Naive thymus-derived CD4-positive, alpha-beta T cell (primary cell): ENCODE measurements around the gene MARCHF9. TPM values are rescaled to one million over a fixed set of nuclear protein-coding genes. Genes with fewer than 3 reads are reported as not detected.

Source experiments
- ATAC-seq: fragments of 150-1000 bp; cut with Tn5 transposase; 2 replicates; pipeline ENCODE4 v1.10.0; 2021; ENCODE audit warnings: mild to moderate bottlenecking, moderate library complexity
- CTCF ChIA-PET: fragments of 350-600 bp; sonication (Branson Sonifier 250); formaldehyde crosslinking; loops from one replicate; lab custom pipeline; 2021; ENCODE audit warnings: antibody characterized with exemption; lab: Charles Lee
- POLR2A ChIA-PET: fragments of 350-600 bp; sonication (Branson Sonifier 250); formaldehyde crosslinking; loops from one replicate; lab custom pipeline; 2021; ENCODE audit warnings: antibody characterized with exemption, inconsistent platforms; lab: Charles Lee
- DNase-seq, 9 donors: peaks; one replicate each; pipeline versions ENCODE4 v3.0.0 to v3.0.0-alpha.2; 2020 to 2022; ENCODE audit warnings: mixed read lengths in 1 of 9
- H3K27ac ChIP-seq: one replicate; pipeline ENCODE4 v1.7.0; 2013; ENCODE audit warnings: mild to moderate bottlenecking, low read depth, low read length, moderate library complexity
- H3K27me3 ChIP-seq, 2 donors: one replicate each; pipeline ENCODE4 v1.7.0; 2013; ENCODE audit warnings: low read length in 2 of 2, mild to moderate bottlenecking in 2 of 2, moderate library complexity in 2 of 2; ENCODE audit not compliant: control insufficient read depth in 2 of 2, insufficient read depth in 2 of 2
- H3K36me3 ChIP-seq, 3 experiments: 1 replicate in 2 of 3; 2 replicates in 1 of 3; pipeline ENCODE4 v1.7.0; 2013; ENCODE audit warnings: low read length in 3 of 3, mild to moderate bottlenecking in 3 of 3, moderate library complexity in 1 of 3; ENCODE audit not compliant: insufficient read depth in 3 of 3, control insufficient read depth in 2 of 3
- H3K4me1 ChIP-seq, 2 donors: one replicate each; pipeline ENCODE4 v1.7.0; 2013; ENCODE audit warnings: low read length in 2 of 2, mild to moderate bottlenecking in 2 of 2, moderate library complexity in 1 of 2; ENCODE audit not compliant: control insufficient read depth in 2 of 2, insufficient read depth in 2 of 2
- H3K4me3 ChIP-seq: 2 replicates; pipeline ENCODE4 v1.7.0; 2013; ENCODE audit warnings: mild to moderate bottlenecking, low read length
- H3K9me3 ChIP-seq, 3 experiments: 1 replicate in 2 of 3; 2 replicates in 1 of 3; pipeline ENCODE4 v1.7.0; 2013; ENCODE audit warnings: low read length in 3 of 3; ENCODE audit not compliant: control insufficient read depth in 2 of 3
- H3K27ac Mint-ChIP-seq, 9 donors: one replicate each; pipeline ENCODE4 v1.8.0; 2020 to 2022; ENCODE audit warnings: mixed read lengths in 9 of 9, mild to moderate bottlenecking in 8 of 9, moderate library complexity in 5 of 9, inconsistent platforms in 2 of 9
- H3K27me3 Mint-ChIP-seq, 5 donors: one replicate each; pipeline ENCODE4 v1.8.0; 2021 to 2022; ENCODE audit warnings: mixed read lengths in 5 of 5, mild to moderate bottlenecking in 1 of 5
- H3K36me3 Mint-ChIP-seq, 5 donors: one replicate each; pipeline ENCODE4 v1.8.0; 2020 to 2022; ENCODE audit warnings: mixed read lengths in 5 of 5, mild to moderate bottlenecking in 3 of 5, inconsistent platforms in 1 of 5
- H3K4me1 Mint-ChIP-seq, 7 donors: one replicate each; pipeline ENCODE4 v1.8.0; 2020 to 2022; ENCODE audit warnings: mixed read lengths in 7 of 7, mild to moderate bottlenecking in 3 of 7, inconsistent platforms in 1 of 7
- H3K4me3 Mint-ChIP-seq, 10 donors: one replicate each; pipeline ENCODE4 v1.8.0; 2020 to 2022; ENCODE audit warnings: mild to moderate bottlenecking in 10 of 10, mixed read lengths in 10 of 10, moderate library complexity in 6 of 10, inconsistent platforms in 2 of 10
- H3K9me3 Mint-ChIP-seq, 11 donors: one replicate each; pipeline ENCODE4 v1.8.0; 2020 to 2022; ENCODE audit warnings: mixed read lengths in 11 of 11, mild to moderate bottlenecking in 4 of 11, inconsistent platforms in 1 of 11, moderate library complexity in 1 of 11
- intact Hi-C, 2 donors: fragments of 100-400 bp; cut with micrococcal nuclease; formaldehyde crosslinking; loops; one replicate each; pipeline ENCODE4 v1.15.1; 2023
- polyA plus RNA-seq, 2 donors: library from polyadenylated mRNA; unstranded; fragments of 300-500 nt; fragmentation: Illumina TruSeq; gene quantifications; one replicate each; pipeline ENCODE4 v1.2.3, GENCODE V29; 2021
- total RNA-seq, 6 experiments: library from RNA in 5 of 6; stranded (reverse) in 5 of 6; gene quantifications; 1 replicate in 5 of 6; 2 replicates in 1 of 6; pipeline ENCODE4 v1.2.3 and lab custom pipeline; 2021 to 2026

The MARCHF9 gene
- total and polyA plus RNA-seq, 7 experiments from 2014 or later, result 3.2 to 61.7 (median 40.5) TPM

- Mint-ChIP-seq H3K9me3 (peaks cover 0 to 2% (median 0%) of the 10 kb centered on the region in 11 donors), H3K4me3 (peak overlapping the region; percentile 82 to 99 (median 93)), H3K36me3 (peaks cover 3 to 31% (median 7%) of the 10 kb centered on the region in 5 donors), H3K4me1 (peaks cover 40 to 67% (median 62%) of the 10 kb centered on the region in 7 donors), H3K27me3 (peaks cover 0 to 2% (median 0%) of the 10 kb centered on the region in 5 donors), H3K27ac (peak overlapping the region; percentile 86 to 99 (median 93))
- ATAC-seq, result no peak
- Histone ChIP-seq H3K4me3 (peak overlapping the region; percentile 56), H3K27me3 (no peaks in the 10 kb centered on the region), H3K27ac (peak overlapping the region; percentile 85), H3K9me3 (no peaks in the 10 kb centered on the region), H3K36me3 (peaks cover 0 to 20% (median 0%) of the 10 kb centered on the region in 3 experiments), H3K4me1 (peaks cover 35 to 43% of the 10 kb centered on the region in 2 donors)
- ChIA-PET CTCF (interaction anchor here (0.6 to 1.0 kb wide), 3 partner anchors 11 to 145 kb away, joined by 3 read pairs; no protein-coding TSS in a partner anchor), POLR2A (interaction anchor here (0.6 to 3.3 kb wide), 4 partner anchors 9 to 283 kb away, joined by 3 to 17 read pairs (median 6); partner anchors contain the start of gene TSPAN31)
- DNase-seq, result no peak
- intact Hi-C loops, result loop anchor here (2.0 to 10.0 kb wide), 9 partner anchors 13 to 1929 kb away; partner anchors contain the start of genes ARHGAP9 (in 1 of the 2), CTDSP2 (in 1 of the 2), DNAJC14 (in 1 of the 2) and NAB2 (in 1 of the 2)
These were observed 1.1 kb upstream of the MARCHF9 start for GRCh38 chr12:57753756-57754337.

GRCh38 chr12:57755194-57755453 lies 221 bp downstream of the MARCHF9 start:
- Histone ChIP-seq H3K36me3 (peaks cover 0 to 18% (median 0%) of the 10 kb centered on the region in 3 experiments), H3K27ac (peak overlapping the region; percentile 85), H3K9me3 (no peaks in the 10 kb centered on the region), H3K4me3 (no peak overlapping the region), H3K4me1 (peaks cover 35 to 49% of the 10 kb centered on the region in 2 donors), H3K27me3 (no peaks in the 10 kb centered on the region)
- peaks cover 4 to 31% (median 11%) of the 10 kb centered on the region in 5 donors for H3K36me3 Mint-ChIP-seq
- H3K4me3 Mint-ChIP-seq, result peak overlapping the region in 5 of 10 donors; percentile 35 to 95 (median 54)
- peaks cover 0 to 2% (median 0%) of the 10 kb centered on the region in 5 donors for H3K27me3 Mint-ChIP-seq
- H3K4me1 Mint-ChIP-seq, result peaks cover 49 to 77% (median 72%) of the 10 kb centered on the region in 7 donors
- peaks cover 0 to 2% (median 0%) of the 10 kb centered on the region in 11 donors for H3K9me3 Mint-ChIP-seq
- ChIA-PET CTCF (interaction anchor here (2.1 to 2.5 kb wide), 3 partner anchors 12 to 143 kb away, joined by 5 to 14 read pairs (median 10); partner anchors contain the start of genes CYP27B1 and TSFM), POLR2A (interaction anchor here (0.7 to 3.3 kb wide), 2 partner anchors 12 to 14 kb away, joined by 4 to 17 read pairs; partner anchors contain the start of gene CYP27B1)
- no peak for DNase-seq
- H3K27ac Mint-ChIP-seq, result no peak overlapping the region
- ATAC-seq, result no peak
- intact Hi-C loops, result loop anchor here (2.0 to 10.0 kb wide), 4 partner anchors 14 to 1930 kb away; partner anchors contain the start of genes DNAJC14 (in 1 of the 2) and PRIM1 (in 1 of the 2)

- peaks cover 4 to 25% (median 6%) of the 10 kb centered on the region in 5 donors for H3K36me3 Mint-ChIP-seq
- ChIA-PET CTCF (interaction anchor here (0.9 to 2.5 kb wide), 14 partner anchors 9 to 148 kb away, joined by 3 to 14 read pairs (median 6); partner anchors contain the start of genes CYP27B1, EEF1AKMT3, METTL1 and TSFM), POLR2A (interaction anchor here (0.7 to 3.3 kb wide), 11 partner anchors 10 to 140 kb away, joined by 3 to 17 read pairs (median 3); partner anchors contain the start of genes CYP27B1, EEF1AKMT3, METTL1 and TSPAN31)
- DNase-seq (peak in 6 of 9 donors; percentile 35 to 58 (median 42)), ATAC-seq (no peak)
- intact Hi-C loops, result loop anchor here (1.0 to 10.0 kb wide), 9 partner anchors 10 to 1931 kb away; partner anchors contain the start of genes DNAJC14 (in 1 of the 2), EEF1AKMT3 (in 1 of the 2), METTL1 (in 1 of the 2) and PRIM1 (in 1 of the 2)
- Histone ChIP-seq H3K9me3 (no peaks in the 10 kb centered on the region), H3K27me3 (no peaks in the 10 kb centered on the region), H3K36me3 (peaks cover 0 to 18% (median 0%) of the 10 kb centered on the region in 3 experiments), H3K4me3 (peak overlapping the region; percentile 61), H3K4me1 (peaks cover 35 to 49% of the 10 kb centered on the region in 2 donors), H3K27ac (peak overlapping the region; percentile 85)
- H3K4me1 Mint-ChIP-seq, result peaks cover 47 to 71% (median 66%) of the 10 kb centered on the region in 7 donors
- peak overlapping the region; percentile 5 to 91 (median 89) for H3K27ac Mint-ChIP-seq
- H3K9me3 Mint-ChIP-seq, result peaks cover 0 to 2% (median 0%) of the 10 kb centered on the region in 11 donors
- peaks cover 0 to 2% (median 0%) of the 10 kb centered on the region in 5 donors for H3K27me3 Mint-ChIP-seq
- H3K4me3 Mint-ChIP-seq, result peak overlapping the region; percentile 82 to 95 (median 92)
These were observed 810 bp downstream of the MARCHF9 start for GRCh38 chr12:57755454-57756372.

GRCh38 chr12:57756406-57757341 lies 1.8 kb downstream of the MARCHF9 start:
- H3K9me3 ChIP-seq, result no peaks in the 10 kb centered on the region
- peak overlapping the region; percentile 82 to 95 (median 92) for H3K4me3 Mint-ChIP-seq
- ChIA-PET POLR2A (interaction anchor here (0.5 to 3.3 kb wide), 13 partner anchors 9 to 142 kb away, joined by 3 to 17 read pairs (median 3); partner anchors contain the start of genes CYP27B1, EEF1AKMT3, METTL1 and TSFM), CTCF (interaction anchor here (0.6 to 2.5 kb wide), 23 partner anchors 8 to 1639 kb away, joined by 3 to 14 read pairs (median 4); partner anchors contain the start of genes CYP27B1, EEF1AKMT3, METTL1 and TSFM)
- peaks cover 0 to 2% (median 0%) of the 10 kb centered on the region in 5 donors for H3K27me3 Mint-ChIP-seq
- H3K36me3 Mint-ChIP-seq, result peaks cover 4 to 18% (median 6%) of the 10 kb centered on the region in 5 donors
- H3K27ac Mint-ChIP-seq, result peak overlapping the region; percentile 64 to 91 (median 89)
- H3K9me3 Mint-ChIP-seq, result peaks cover 0 to 2% (median 0%) of the 10 kb centered on the region in 11 donors
- peaks cover 43 to 67% (median 59%) of the 10 kb centered on the region in 7 donors for H3K4me1 Mint-ChIP-seq
- H3K36me3 ChIP-seq, result peaks cover 0 to 18% (median 0%) of the 10 kb centered on the region in 3 experiments
- H3K4me1 ChIP-seq, result peaks cover 27 to 41% of the 10 kb centered on the region in 2 donors
- peak overlapping the region; percentile 85 for H3K27ac ChIP-seq
- H3K27me3 ChIP-seq, result no peaks in the 10 kb centered on the region
- peak overlapping the region; percentile 61 for H3K4me3 ChIP-seq
- intact Hi-C loops, result loop anchor here (1.0 to 10.0 kb wide), 8 partner anchors 9 to 1932 kb away; partner anchors contain the start of genes DNAJC14 (in 1 of the 2), EEF1AKMT3 (in 1 of the 2), METTL1 (in 1 of the 2) and PRIM1 (in 1 of the 2)
- peak; percentile 24 for ATAC-seq
- DNase-seq, result peak; percentile 50 to 76 (median 70)

- H3K36me3 ChIP-seq, result peaks cover 0 to 18% (median 0%) of the 10 kb centered on the region in 3 experiments
- no peaks in the 10 kb centered on the region for H3K9me3 ChIP-seq
- peaks cover 23 to 38% of the 10 kb centered on the region in 2 donors for H3K4me1 ChIP-seq
- no peaks in the 10 kb centered on the region for H3K27me3 ChIP-seq
- DNase-seq, result no peak
- intact Hi-C loops, result loop anchor here (5.0 to 10.0 kb wide), 3 partner anchors 75 to 1933 kb away; partner anchors contain the start of genes DNAJC14 (in 1 of the 2) and PRIM1 (in 1 of the 2)
- ATAC-seq, result no peak
- Mint-ChIP-seq H3K4me3 (peak overlapping the region in 1 of 10 donors; percentile 43), H3K27ac (peak overlapping the region in 3 of 9 donors; percentile 43 to 76 (median 65)), H3K36me3 (peaks cover 4 to 16% (median 6%) of the 10 kb centered on the region in 5 donors), H3K4me1 (peaks cover 38 to 58% (median 50%) of the 10 kb centered on the region in 7 donors), H3K27me3 (peaks cover 0 to 2% (median 0%) of the 10 kb centered on the region in 5 donors), H3K9me3 (peaks cover 0 to 2% (median 0%) of the 10 kb centered on the region in 11 donors)
- ChIA-PET POLR2A (no interaction called here), CTCF (interaction anchor here (0.7 to 1.5 kb wide), 3 partner anchors 24 to 1640 kb away, joined by 3 to 8 read pairs (median 4); partner anchors contain the start of gene ZC3H10)
- H3K4me3 ChIP-seq, result no peak overlapping the region
- H3K27ac ChIP-seq, result no peak overlapping the region
These were observed 2.9 kb downstream of the MARCHF9 start for GRCh38 chr12:57757771-57758170.
